ENCODE data around the gene MEP1A.

GRCh38 chr6:46845126-46845525 lies 51.9 kb downstream of the MEP1A start:
- TF ChIP-seq POLR2AphosphoS5 (IDR thresholded peaks at IDR 0.05) = no peak
- TF ChIP-seq CTCF (IDR thresholded peaks at IDR 0.05) = no peak
- TF ChIP-seq POLR2A (IDR thresholded peaks at IDR 0.05) = no peak
